ENCODE measurements around the gene BRAP.
"Not testable (repeated sequence)": the region's sequence is repeated elsewhere in the genome, so short reads cannot be mapped to it uniquely, and the experiment has no call there.

The BRAP gene

DNA sequence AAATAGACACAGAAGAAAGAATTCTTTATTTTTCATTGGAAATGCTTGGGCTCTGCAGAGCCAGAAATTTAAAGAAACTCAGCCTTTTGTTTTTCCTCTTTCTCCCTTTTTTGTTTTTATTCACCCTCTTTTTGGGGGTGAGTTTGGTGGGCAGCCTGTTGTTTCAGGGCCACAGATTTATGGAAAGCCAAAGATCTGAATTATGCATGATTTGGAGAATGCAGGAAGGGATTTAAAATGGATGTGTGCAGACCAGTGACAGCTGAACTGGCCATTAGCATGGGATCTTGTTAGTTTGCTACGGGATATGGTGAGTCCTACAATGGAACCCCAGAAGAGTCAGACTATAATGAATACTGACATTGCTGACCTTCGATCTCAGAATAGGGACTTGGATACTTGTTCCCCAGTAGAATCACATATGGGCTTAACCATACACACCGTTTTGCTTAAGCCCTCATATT is 79.0 kb downstream of the BRAP start:
- H3K27ac ChIP-seq: no peak overlapping the region
- TF ChIP-seq, protein P1, sequence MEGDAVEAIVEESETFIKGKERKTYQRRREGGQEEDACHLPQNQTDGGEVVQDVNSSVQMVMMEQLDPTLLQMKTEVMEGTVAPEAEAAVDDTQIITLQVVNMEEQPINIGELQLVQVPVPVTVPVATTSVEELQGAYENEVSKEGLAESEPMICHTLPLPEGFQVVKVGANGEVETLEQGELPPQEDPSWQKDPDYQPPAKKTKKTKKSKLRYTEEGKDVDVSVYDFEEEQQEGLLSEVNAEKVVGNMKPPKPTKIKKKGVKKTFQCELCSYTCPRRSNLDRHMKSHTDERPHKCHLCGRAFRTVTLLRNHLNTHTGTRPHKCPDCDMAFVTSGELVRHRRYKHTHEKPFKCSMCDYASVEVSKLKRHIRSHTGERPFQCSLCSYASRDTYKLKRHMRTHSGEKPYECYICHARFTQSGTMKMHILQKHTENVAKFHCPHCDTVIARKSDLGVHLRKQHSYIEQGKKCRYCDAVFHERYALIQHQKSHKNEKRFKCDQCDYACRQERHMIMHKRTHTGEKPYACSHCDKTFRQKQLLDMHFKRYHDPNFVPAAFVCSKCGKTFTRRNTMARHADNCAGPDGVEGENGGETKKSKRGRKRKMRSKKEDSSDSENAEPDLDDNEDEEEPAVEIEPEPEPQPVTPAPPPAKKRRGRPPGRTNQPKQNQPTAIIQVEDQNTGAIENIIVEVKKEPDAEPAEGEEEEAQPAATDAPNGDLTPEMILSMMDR (IDR thresholded peaks at IDR 0.05): no peak
- TF ChIP-seq ZFX (IDR thresholded peaks at IDR 0.05; ENCODE audit: borderline replicate concordance): no peak

DNA sequence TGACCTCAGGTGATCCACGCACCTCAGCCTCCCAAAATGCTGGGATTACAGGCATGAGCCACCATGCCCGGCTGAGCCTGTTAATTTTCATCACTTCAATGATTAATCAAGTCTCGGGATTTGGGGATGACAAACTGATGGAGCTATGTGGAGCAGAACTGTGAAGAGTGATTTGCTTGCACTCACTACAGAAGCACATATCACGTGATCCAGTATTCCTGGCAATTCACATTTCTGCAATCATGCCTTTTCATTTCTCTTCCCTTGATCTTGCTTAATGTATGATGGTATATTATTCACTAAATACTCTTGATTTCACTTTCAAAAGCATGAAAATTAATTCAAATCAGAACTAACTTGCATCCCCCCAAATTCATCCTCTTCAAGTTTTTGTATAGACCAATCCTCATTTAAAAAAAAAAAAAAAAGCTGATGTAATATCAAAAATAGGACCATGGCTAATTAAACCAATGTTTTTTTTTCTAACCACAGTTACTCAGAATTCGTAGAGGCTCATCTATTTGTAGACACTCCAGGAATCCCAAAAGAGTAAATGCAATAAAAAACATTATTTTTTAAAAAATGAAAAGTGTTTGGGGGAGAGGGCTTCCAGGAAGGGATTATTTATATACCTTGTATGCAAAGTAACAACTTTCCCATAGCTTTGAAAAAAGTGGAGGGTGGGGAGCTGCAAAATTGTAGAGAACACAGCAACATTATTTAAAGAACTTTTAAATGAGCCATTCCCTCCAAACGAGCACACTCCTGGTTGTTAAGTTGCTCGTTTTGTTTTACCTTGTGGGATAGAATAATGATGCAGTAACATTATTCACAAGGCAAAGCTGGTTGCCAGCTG is 79.6 kb downstream of the BRAP start:
- TF ChIP-seq, protein P1 (IDR thresholded peaks at IDR 0.05): no peak
- TF ChIP-seq ZFX (IDR thresholded peaks at IDR 0.05; ENCODE audit: borderline replicate concordance): no peak
- no peak overlapping the region for H3K27ac ChIP-seq

DNA sequence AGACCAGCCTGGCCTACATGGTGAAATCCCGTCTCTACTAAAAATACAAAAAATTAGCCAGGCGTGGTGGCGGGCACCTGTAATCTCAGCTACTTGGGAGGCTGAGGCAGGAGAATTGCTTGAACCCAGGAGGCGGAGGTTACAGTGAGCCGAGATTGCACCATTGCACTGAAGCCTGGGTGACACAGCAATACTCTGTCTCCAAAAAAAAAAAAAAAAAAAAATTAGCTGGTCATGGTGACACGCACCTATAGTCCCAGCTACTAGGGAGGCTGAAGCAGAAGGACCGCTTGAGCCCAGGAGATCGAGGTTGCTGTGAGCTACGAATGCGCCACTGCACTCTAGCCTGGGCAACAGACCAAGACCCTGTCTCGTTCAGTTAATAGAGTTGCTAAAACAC is 82.9 kb downstream of the BRAP start:
- not testable (repeated sequence) for H3K27ac ChIP-seq

DNA sequence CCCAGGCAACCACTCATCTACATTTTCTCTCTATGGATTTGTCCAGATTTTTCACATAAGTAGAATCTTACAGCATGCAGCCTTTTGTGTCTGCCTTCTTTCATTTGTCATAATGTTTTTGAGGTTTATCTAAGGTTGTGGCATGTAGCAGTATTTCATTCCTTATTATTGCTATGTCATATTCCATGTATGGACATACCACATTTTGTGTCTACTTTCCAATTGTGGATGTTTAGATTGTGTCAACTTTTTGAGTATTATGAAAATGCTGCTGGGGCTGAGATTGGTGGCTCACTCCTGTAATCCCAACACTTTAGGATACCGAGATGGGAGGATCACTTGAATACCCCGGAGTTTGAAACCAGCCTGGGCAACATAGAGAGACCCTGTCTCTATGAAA is 83.4 kb downstream of the BRAP start:
- H3K27ac ChIP-seq: no peak overlapping the region
- TF ChIP-seq, protein P1 (IDR thresholded peaks at IDR 0.05): no peak
- no peak for TF ChIP-seq ZFX (IDR thresholded peaks at IDR 0.05; ENCODE audit: borderline replicate concordance)

DNA sequence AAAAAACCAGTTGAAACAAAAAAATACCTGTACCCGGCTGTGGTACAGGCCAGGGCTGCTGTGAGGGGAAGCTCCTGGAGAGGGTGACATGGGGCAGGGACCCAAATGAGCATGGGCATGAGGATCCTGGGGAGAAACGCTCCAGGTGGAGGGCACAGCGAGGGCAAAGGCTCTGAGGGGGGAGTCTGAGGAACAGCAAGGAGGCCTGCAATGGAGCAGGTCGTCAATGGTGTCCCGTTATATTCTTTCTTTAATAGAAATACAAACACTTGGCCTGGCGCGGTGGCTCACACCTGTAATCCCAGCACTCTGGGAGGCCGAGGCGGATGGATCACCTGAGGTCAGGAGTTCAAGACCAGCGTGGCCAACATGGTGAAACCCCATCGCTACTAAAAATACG is 84.8 kb downstream of the BRAP start:
- 0 out of 2 replicates have a peak overlapping the region, but pooled peaks have one; percentile 99 for H3K27ac ChIP-seq

DNA sequence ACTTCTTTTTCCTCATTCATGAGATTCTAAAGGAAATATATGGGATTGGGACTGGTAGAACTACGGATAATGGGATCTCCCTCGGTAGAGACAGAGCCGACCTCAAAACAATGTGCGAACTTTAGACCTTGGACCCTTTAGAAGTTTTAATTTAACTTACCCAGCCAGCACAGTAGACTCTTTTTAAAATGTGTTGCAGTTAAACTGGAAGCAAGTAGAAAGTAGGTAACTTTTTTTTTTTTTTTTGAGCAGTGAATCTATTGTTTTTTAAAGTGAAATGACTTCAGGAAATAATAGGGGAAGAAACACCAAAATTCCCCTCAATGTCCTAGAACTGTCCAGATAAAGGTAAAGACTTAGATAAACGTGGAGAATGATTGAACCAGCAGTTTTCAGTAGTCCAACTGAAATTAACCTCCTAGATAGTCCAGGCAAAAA is 85.5 kb downstream of the BRAP start:
- TF ChIP-seq, protein P1 (IDR thresholded peaks at IDR 0.05): no peak
- no peak for TF ChIP-seq ZFX (IDR thresholded peaks at IDR 0.05; ENCODE audit: borderline replicate concordance)
- H3K27ac ChIP-seq: peak overlapping the region; percentile 99

DNA sequence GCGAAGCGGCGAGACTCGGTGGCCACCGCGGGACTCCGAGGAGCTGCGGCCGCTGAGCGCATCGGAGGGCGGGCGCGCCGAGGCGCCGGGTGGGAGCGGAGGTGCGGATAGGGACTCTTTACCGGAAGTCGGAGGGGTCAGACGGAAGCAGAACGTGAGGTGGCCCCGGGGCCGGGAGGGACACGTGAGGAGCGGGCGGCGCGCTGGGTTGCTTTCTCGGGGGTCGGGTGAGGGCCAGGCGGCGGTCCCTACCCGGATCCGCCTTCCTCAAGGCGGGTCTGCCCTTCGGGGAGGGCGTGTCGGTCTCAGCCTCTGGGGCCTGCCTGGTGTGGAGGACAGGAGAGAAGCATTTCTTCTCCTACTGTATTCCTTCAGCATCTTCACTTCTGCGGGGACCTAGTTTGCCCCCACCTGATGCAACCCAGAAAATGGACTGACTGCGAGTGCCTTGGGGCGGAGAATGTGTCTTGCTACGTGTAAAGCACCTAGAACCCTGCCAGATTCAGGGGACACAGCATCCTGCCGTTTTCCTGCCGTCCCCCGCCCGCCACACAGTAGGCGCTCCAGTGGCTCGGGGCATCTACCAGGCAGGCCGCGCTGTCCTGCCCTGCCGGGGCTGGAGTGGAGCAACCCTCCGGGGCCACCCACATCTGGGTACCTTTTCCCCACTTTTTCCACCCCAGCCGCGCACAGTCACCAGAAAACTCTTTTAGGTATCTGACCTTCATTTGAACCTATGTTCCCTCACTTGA is 86.1 kb downstream of the BRAP start:
- peak overlapping the region; percentile 99 for H3K27ac ChIP-seq
- TF ChIP-seq, protein P1 (IDR thresholded peaks at IDR 0.05): no peak
- TF ChIP-seq ZFX (IDR thresholded peaks at IDR 0.05; ENCODE audit: borderline replicate concordance): no peak

Measured in 22Rv1 (cell line).